ENCODE results near the gene AIFM2.
A peak's percentile ranks its signal among the peaks of the same experiment; 100 is the strongest.
"Not testable (repeated sequence)": the region's sequence is repeated elsewhere in the genome, so short reads cannot be mapped to it uniquely, and the experiment has no call there.

The AIFM2 gene

GRCh38 chr10:70132098-70133029 is at the start of gene AIFM2:
TSS of gene AIFM2 (minus strand) at chr10:70132825. CDS start at chr10:70124084, 8,741 bp downstream.
- DNase-seq, result peak; percentile 76

DNA sequence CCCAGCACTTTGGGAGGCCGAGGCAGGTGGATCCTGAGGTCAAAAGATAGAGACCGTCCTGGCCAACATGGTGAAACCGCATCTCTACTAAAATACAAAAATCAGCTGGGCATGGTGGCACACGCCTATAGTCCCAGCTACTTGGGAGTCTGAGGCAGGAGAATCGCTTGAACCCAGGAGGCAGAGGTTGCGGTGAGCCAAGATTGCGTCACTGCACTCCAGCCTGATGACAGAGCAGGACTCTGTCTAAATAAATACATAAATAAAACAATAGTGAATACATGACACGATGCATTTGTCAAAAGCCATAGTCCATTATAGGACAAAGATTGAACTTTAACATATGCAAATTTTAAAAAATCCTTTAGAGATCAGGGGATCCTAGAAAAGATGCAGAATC is 46.6 kb upstream of the AIFM2 start:
- DNase-seq, result not testable (repeated sequence)

DNA sequence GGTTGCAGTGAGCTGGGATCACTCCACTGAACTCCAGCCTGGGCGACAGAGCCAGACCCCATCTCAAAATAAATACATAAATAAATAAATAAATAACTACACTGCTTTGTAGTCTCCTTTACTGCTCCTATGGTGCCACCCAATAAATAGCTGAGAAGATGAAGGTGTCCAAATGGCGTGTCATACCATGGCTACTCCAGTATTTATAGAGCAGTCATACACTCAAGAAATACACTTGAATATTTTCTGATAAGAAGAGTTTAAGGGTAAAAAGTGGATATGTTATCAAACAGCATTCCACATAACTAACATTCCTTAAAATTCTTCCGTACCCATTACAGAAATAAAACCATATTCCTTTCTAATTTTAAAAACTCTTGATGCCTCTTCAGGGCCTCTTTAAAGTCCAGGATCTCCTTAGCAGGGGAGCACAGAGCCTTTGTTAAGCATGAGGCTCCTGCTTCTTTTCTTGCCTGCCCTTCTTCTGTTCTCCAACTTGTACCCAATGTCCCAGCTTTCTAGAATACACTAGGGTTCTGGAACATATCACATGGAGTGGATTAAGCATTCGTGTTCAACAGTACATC is 45.6 kb upstream of the AIFM2 start:
- no peak for DNase-seq

- no peak for DNase-seq
Observed at GRCh38 chr10:70176441-70176840, 43.8 kb upstream of the AIFM2 start.

DNA sequence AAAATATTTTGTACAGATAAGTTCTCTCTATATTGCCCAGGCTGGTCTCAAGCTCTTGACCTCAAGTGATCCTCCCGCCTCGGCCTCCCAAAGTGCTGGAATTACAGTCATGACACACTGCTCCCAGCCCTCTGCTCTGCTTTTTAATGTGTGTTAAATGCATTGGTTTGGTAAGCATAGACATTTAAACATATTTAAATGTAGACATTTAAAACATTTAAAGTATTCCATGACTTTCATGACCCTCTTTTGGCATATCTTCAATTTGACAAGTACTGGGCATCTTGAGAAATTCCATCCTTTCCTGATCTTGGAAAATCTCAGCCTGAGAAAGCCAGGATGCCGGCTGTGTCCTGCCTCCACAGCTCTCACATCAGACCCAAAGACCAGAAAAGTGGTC is 42.9 kb upstream of the AIFM2 start:
- no peak for DNase-seq

DNA sequence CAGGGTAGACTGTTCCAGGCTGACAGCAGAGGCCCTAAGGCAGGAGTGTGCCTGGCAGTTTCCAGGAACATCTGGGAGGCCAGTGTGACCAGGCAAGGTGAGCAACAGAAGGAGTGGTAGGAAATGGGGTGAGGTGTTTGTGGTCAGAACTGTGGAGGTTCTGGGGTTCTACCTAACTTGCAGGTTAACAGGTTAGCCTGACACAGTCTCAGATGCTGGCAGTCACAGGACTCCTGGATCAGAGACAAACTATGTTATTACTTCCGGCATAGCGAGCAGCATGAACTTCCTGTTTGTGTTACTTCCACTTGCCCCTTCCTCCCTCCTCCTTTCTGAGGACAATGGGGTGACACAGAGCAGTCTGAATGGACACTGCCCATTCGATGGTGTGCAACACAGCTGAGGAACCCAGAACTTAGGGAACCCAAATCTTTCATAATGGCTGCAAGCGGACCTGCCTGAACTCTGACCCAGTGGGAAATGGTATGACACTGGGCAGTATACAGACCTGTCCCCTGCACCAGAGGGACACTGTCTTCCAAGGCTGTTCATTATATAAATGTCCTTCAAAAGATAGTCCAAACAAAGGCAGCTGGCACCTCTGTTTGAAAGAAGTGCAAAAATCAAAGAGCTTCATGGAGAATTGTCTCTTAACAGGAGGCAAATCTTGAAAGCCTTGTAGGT is 41.6 kb upstream of the AIFM2 start:
- peak; percentile 30 for DNase-seq

DNA sequence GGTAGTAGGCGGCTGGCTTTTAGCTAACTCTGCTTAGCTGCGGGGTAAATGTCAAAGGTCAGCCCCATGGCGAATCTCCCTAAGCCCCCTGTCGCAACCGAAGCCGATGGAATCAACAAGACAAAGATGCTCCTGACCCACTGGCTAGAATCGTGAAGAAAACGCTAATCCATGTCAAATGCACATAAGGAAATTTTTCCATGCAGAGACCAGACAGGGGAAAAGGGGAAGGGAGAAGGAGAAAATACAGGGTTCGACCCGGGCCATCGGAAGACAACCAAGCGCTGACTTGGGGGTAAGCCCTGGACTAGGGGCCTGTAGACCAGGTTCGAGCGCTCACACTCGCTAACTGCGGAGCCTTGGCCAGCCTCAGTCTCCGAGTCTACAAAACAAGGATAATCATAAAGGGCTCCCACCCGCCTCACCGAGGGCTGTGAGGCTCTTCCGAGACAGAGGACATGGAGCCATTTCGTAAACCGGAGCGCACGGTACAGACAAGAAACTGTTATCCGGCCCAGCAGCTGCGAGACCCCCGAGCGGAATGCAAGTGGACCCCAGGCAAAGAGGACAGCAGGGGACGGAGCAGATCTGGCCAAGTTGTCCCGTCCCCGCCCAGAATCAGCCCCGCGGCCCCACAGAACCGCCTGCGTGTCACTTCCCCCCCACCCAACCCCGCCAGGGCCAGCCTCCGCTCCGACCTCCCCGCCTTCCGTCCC is 37.2 kb upstream of the AIFM2 start:
- DNase-seq, result peak; percentile 69

GRCh38 chr10:70169011-70169410 is 36.4 kb upstream of the AIFM2 start:
- no peak for DNase-seq

GRCh38 chr10:70167246-70167645 is 34.6 kb upstream of the AIFM2 start:
- no peak for DNase-seq

DNA sequence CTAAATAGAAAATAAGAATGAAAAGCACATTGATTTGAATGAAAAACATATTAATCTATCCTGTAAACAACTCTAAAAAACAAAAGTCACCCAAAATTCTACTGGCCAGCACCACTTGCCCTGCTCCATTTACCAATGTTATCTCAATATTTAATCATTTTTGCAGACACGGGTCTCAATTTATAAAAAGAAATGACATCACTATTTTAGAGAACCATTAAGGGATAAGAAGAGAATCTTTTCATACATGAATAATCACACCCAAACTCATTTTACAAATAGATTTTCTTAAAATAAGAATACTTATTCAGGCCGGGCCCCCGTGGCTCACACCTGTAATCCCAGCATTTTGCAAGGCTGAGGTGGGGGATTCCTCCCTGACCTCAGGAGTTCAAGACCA is 33.8 kb upstream of the AIFM2 start:
- DNase-seq, result no peak

- no peak for DNase-seq
Observed at GRCh38 chr10:70164163-70164562, 31.5 kb upstream of the AIFM2 start.

DNA sequence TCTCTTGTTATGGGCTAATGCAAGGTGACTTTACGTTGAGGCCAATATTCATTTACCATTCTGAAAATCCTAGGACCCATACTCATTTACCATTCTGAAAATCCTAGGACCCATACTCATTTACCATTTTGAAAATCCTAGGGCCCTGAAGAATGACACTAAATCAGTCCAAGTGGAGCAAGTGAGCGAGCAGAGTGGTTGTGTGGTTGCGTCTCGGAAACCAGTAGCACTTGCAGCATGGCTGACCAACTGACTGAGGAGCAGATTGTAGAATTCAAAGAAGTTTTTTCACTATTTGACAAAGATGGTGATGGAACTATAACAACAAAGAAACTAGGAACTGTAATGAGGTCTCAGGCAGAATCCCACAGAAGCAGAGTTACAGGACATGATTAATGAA is 30.8 kb upstream of the AIFM2 start:
- DNase-seq, result no peak

- DNase-seq, result no peak
Observed at GRCh38 chr10:70162892-70163201, 30.2 kb upstream of the AIFM2 start.

DNA sequence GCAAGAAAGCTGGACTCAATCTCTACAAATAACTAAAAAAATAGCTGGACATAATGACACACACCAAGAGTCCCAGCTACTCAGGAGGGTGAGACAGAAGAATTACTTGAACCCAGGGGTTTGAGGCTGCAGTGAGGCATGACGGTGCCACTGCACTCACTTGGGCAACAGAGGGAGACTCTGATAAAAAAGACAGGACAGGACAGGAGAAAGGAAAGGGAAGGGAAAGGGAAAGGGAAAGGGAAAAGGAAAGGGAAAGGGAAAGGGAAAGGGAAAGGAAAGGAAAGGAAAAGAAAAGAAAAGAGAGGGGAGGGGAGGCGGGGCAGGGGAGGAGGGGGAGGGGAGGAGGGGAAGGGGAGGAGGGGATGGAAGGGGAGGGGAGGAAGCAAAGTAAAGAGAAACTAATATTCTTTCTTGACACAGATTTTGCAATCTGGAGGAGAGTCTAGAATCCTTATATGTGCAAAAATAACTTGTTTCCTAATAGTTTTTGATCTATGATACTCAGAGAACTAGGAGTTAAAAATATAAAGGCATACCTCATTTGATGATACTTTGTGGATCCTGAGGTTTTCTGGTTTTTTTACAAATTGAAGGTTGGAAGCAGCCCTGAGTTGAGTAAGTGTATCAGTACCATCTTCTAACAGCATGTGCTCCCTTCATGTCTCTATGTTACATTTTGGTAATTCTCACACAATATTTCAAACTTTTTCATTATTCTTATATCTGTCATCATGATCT is 29.7 kb upstream of the AIFM2 start:
- DNase-seq, result no peak

- DNase-seq, result no peak
Observed at GRCh38 chr10:70160798-70161197, 28.2 kb upstream of the AIFM2 start.

- DNase-seq, result not testable (repeated sequence)
Observed at GRCh38 chr10:70159366-70159765, 26.7 kb upstream of the AIFM2 start.

- no peak for DNase-seq
Observed at GRCh38 chr10:70158113-70158512, 25.5 kb upstream of the AIFM2 start.

DNA sequence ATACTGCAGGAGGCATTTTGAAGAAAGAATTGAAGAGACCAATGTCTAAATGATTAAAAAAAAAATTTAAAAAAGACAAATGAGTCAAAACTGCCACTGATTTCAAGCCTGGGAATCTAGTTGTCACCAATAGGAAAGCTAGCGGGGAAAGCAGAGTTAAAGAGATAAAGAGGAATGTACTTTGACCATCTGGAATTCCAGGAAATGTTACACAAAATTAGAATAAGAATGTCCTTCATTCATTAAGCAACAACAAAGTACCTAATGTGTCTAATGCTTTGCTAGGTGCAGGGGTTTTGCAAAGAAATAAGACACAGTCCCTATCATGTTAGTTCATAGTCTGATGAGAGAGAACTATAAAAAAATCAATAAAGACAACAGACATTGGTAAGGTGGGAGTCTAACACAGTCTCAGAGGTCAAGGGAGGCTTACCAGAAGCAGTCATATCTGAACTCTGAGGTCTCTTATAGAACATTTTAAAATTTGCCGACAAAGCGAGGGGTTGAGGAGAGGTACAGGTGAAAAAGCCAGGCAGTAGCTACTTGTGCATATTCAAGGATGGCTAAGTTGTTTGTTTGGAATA is 22.7 kb upstream of the AIFM2 start:
- no peak for DNase-seq

GRCh38 chr10:70148516-70148915 is 15.9 kb upstream of the AIFM2 start:
- no peak for DNase-seq

DNA sequence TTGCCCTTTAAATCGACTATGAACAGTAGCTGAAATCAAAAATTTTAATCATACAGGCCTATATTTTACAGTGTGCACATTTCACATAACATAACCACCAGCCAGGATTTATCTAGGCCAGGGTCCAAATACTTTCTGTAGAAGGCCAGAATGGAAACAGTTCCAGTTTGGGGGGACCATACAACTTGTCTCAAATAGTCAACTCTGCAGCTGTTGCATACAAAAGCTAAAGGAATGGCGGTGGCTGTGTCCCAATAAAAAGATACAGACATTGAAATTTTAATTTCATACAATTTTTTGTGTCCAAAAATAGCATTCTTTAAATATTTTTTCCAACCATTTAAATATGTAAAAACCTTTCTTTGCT is 14.6 kb upstream of the AIFM2 start:
- DNase-seq, result no peak

GRCh38 chr10:70146489-70147258 is 14.0 kb upstream of the AIFM2 start, which contains the start of gene TYSND1:
TSS of gene TYSND1 (minus strand) at chr10:70146700. CDS start at chr10:70146586, 114 bp downstream.
- DNase-seq, result peak; percentile 100

Data from eye (tissue), 1 donor.